GM12892 (cell line): Measurements from ENCODE around the gene ARPP19.

Experiments
- POLR2A ChIP-seq: IDR thresholded peaks from 2 replicates; pipeline ENCODE4 v1.6.1; 2011; ENCODE audit warnings: low read depth, low read length, control low read depth
- POLR2AphosphoS5 ChIP-seq: IDR thresholded peaks from 2 replicates; pipeline ENCODE4 v1.6.1; 2011; ENCODE audit warnings: low read depth, low read length, control low read depth

DNA sequence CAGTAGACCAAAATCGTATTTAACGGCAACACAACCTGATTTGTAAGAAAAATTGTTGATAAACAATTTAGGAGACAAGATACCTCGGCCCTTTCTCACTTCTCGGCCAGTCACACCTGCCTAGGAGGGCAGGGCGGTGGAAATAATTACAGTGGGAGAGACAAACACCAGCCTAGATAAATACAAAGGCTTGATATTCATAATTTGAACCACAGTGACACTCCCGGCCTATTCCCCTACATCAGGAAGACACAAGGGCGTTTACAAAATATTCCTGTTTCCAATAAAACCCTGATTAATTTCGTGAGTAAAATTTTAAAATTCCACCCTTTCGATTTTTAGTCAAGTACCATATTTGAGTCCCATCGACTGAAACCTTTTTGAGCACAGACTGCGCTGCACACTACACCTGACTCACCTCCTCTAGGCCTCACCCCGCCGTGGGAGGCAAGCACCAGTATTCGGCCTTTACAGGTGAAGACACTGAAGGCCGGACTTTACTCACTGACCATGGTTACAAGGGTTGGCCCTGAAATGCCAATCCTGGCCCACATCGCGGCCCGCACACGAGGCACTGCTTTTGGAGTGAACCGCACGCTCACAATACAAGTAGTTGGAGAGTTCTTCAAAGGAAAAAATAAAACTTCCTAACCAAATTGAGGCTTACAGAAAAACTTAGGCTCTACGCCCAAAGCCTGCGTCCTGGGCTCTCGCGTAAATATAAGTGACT, 794 bp downstream of the ARPP19 start:
- TF ChIP-seq POLR2A (no peak), POLR2AphosphoS5 (no peak)
